GM11168 (cell line): ENCODE results near the gene STRA8.

ENCODE experiments used
- in situ Hi-C: fragments of 300-500 bp; cut with MboI; formaldehyde crosslinking; loops from one replicate; pipeline ENCODE4 v1.12.0; 2022; ENCODE audit warnings: low sequenced_read_pairs; ENCODE audit not compliant: unreplicated experiment

STRA8 gene, protein sequence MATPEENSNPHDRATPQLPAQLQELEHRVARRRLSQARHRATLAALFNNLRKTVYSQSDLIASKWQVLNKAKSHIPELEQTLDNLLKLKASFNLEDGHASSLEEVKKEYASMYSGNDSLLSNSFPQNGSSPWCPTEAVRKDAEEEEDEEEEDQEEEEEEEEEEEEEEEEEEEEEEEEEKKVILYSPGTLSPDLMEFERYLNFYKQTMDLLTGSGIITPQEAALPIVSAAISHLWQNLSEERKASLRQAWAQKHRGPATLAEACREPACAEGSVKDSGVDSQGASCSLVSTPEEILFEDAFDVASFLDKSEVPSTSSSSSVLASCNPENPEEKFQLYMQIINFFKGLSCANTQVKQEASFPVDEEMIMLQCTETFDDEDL

DNA sequence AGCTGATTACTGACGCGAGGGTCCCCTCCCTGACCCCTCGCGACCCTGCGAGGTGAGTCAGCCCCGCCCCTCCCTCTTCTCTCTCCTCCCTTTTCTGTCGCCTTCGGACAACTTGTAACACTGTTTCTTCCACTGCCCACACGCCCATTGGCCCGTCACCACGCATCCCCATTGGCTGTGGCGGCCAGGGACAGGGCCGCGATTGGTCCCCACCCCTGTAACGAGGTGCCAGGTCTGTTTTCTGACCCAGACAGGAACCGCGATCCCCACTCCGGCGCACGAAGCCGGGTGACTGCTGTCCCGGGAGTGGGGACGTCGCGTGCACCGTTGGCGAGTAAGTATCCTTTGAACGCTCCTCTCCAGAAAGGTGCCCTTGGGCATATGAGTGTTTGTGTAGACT, at the start of gene STRA8:
Gene STRA8, plus strand, starts transcription at position 269 of the 400 bp plus-strand sequence. CDS start 6,687 bp downstream, outside the sequence.
- in situ Hi-C loops, result no loop called here

DNA sequence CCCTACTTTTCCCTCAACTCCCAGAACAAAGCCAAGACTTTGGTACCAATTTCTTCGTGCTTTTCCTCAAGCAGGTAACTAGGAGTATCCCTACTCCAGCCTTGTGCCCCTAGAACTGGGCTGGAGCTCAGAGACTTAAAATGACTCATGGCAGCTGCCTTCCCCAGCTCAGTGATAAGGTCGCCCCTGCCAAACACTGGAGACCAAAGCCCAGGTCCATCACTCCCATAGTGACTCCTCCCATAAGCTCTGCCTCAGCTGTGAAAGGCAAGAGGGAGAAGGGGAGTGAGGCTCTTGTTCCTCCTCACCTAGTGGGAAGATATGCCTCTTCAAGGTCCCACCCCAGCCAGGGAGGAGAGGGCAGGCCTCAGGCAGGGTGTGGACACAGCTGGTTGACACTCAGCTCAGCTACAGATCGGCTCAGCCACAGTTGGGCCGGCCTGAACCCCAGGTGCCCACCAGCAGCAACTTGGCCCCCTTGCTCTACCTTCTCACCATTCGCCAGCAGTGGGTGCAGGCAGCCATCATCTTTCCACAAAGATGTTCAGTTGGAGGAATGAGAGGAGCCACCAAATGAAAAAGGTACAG, 49.3 kb upstream of the STRA8 start:
- in situ Hi-C loops, result no loop called here

DNA sequence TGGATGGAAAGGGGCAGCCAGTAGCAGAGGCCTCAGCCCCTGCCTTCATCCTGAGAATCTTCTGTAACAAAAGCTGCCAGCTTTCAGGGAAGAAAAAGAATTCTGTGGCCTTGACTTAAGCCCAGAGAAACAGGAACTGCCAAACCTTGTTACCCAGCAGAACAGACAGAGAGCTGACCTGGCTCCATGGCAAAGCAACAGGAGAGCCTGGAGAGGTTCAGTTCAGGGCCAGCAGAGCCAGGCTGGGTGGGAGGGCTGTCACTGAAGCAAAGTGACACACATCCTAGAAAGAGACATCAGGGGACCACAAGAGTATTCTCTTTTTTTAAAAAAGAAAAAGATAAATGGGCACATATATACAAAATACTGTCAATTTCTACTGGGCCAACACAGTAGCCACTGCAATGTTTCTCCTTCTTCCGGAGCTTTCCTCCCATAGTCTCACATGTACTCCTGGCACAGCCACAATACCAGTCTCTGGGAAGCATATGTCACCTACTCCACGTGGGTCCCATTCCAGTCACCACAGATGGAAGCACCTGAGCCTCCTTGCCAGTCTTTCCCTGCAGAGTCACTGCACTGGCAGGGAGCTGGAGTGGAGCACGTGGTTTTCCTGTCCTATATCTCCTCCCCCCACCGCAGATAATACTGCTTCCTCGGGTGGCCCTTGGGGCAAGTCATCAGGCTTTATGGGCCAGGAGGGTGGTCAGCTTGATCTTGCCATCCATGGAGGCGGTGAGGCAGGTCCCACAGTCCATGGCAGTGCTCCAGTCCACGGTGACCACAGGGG, 48.0 kb upstream of the STRA8 start:
- in situ Hi-C loops, result no loop called here

DNA sequence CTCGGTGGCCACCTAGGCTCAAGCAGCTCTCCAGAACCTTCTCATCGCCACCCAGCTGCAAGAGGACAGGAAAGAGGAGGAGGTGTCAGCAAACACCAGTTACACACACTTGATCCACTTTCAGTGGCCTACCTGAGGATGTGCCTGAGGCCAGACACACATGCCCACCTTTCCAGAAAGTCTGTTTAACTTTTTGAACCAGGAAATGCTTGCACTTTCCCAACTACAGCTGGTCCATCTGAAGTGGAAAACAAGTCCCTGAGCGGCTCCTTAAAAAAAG, 47.4 kb upstream of the STRA8 start:
- in situ Hi-C loops, result no loop called here

DNA sequence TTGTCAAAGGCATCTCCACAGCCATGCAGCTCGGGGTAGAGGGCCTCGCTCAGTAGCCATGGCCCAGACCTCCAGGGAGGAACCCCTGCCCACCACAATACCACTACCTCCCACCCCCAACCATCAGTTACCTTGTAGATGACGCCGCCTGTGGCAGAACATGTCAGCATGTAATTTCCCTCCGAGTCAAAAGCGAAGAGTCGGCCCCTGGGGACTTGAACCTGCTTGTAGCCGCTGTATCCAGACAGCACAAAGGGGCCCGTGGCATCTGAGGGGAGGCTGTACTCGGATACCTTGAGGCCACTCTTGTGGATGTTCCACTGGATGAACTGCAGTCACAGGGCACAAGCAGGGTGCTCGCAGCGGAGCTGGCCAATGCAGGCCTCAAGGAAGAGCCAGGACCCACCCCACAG, 46.8 kb upstream of the STRA8 start:
- in situ Hi-C loops, result no loop called here

DNA sequence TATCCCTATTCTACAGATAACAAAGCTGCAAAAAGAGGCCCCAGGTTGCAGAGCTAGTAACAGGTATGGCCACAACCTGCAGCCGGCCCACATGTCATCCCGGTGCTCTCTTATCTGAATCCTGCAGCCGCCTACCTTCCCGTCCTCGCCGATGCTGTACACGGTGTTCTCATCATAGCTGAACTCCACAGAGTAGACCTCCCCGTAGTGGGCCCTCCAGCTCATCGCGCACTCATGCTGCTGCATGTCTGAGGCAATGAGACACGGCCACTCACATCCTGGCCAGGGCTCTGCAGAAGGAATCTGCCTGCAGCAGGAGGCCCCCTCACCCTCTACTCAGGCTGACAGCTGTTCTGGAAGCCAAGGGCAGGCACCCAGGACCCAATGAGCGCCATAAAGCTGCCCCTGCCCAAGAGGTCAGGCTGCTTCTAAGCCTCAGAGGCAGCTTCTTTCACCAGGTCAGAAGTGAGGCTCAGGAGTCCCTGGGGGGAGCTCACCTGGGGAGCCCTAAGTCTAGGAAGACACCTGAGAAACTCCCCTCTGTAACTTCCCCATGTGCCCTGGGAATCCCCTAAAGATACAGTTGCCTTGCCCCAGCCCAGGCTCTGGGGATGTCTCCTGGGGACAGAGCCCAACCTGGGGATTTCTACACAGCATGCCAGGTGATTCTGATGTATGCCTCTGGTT, 45.2 kb upstream of the STRA8 start:
- in situ Hi-C loops, result no loop called here

DNA sequence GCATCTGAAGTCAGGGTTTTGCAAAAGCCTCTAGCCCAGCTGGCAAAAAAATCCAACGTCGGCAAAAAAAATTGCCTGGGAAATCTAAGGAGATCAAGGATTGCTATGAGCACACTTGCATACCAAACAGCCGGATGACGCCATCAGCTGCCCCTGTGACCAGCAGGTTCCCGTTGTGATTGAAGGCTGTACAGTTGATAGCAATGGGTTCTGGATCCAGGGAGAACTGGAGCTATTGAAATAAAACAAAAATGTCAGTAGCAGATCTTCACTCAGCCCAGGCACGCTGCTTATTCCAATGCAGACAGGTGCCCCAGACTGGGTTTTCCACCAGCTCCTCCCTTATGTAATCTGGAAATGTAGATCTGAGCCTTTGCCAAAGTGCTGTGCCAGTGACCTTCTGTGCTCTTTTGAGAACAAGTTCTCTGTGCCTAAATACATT, 44.4 kb upstream of the STRA8 start:
- in situ Hi-C loops, result no loop called here

DNA sequence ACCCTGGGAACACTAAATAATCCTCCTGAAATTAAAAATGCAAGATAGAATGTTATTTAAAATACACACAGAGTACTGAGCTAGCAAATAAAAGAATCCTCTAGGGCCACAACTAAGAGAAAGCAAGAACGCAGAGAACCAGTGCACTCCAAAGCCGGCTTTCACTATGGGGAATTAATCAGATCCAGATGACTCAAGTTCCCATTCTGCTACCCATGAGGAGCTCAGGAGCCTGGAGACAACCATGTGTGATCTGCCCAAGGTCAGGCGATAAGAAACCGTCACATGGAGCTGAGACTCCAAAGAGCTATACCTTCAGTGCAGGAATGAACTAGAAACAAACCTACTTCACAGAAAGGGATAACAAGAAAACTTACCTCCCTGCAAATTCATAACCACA, 43.7 kb upstream of the STRA8 start:
- in situ Hi-C loops, result no loop called here

DNA sequence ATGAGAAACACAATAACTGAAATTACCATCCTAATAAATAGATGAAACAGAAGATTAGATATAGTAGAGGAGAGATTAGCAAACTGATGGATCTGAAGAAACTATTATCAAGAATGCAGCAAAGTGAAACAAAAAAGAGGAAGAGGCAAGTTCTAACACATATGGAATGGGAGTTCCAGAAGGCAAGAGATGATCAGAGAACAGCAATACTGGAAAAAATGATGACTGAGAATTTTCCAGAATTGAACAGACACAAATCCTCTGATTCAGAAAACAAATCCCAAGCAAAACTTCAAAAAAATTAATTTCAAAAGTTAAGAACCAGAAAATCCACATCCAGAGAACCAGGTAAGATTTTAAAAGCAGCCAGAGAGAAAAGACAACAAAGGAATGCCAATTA, 42.9 kb upstream of the STRA8 start:
- in situ Hi-C loops, result no loop called here

DNA sequence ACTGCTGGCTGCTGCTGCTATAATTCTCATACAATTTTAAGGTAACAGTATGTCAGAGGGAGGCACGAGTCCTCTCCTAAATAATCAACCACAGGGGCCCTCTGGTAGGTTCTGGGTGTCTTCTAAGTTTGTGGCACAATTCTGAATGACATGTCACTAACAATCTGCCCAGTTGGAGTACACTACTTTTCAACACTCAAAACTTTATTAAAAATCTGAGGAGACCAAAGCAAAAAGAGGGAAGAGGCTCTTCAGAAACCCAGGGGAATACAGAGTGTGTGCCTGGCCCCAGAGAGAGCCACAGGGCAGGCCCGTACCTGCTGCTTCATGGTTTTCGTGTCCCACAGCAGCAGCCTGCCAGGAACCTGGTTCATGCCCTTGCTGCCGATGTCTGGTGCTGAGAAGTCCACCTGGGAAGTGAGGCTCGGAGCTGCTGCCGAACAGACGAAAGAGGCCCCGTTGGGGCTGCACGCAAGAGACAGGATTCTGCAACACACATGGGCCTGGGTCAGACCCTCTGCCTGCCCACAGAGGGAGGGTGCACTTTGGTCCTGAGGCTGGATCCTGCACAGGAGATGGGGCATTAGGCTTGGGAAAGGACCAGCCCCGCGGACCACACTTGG, 40.6 kb upstream of the STRA8 start:
- in situ Hi-C loops, result no loop called here

DNA sequence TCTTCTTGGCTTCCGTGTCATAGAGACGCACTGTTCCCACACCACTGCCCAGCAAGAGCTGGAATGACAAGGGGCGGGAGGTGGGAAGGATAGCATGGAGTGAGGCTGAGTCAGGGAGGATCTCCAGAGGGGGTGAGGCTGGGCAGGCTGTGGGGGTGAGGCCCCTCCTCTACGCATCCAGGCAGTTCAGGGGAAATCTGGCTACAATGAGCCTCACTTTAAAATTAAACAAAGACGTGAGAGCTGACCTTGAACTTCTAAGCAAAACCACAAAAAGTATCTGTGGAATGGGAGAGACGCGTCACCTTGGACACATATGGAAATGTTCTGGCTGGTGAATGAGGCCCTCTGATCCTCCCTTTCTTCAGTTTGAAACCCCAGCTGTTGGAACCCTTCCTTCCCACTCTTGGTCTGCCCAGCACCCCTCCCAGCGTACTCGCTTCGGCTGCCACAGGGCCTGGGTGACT, 40.0 kb upstream of the STRA8 start:
- in situ Hi-C loops, result no loop called here

DNA sequence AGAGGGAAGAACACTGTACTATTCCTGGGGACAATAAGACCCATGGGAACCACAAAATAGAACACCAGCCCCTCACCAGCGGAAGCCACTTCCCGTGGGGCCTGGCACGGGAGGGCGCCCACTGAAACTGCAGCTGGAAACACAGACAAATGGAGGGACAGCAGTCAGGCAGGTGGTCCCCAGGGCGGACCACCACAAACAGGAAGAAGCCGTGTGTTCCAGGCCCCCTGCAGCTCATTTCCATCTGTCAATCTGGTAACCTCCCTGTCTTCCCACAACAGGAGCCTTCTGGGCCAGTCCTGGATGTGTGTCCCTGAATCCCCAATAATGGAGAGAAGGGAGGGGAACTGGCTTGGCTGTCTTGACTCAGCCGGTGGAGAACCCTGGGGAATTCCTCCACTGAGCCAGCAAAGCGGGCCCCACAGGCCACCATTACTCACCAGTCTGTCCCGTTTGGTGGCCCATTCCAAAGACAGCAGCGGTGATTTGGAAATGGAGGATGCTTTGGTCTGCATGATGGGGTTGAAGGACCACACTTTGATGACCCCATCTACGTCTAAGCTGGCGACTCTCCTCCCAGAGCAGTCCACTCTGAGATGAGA, 39.0 kb upstream of the STRA8 start:
- in situ Hi-C loops, result no loop called here

DNA sequence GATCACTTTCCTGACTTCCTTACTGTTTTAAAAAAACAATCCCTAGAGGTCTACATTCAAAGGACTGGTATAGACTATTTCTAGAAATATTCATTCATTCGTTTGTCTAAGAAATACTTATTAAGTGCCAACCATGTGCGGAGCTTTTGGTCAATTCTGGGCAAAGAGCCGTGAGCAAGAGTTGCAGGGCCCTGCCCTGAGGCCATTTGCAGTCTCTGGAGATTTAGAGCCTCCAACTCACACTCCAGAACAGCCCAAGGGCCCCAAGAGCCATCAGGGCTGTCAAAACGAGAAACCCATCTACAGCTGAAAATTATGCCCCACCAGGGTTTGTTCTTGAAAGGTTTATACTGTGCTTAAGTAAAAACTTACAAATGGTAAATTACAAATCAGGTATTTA, 38.5 kb upstream of the STRA8 start:
- in situ Hi-C loops, result no loop called here

DNA sequence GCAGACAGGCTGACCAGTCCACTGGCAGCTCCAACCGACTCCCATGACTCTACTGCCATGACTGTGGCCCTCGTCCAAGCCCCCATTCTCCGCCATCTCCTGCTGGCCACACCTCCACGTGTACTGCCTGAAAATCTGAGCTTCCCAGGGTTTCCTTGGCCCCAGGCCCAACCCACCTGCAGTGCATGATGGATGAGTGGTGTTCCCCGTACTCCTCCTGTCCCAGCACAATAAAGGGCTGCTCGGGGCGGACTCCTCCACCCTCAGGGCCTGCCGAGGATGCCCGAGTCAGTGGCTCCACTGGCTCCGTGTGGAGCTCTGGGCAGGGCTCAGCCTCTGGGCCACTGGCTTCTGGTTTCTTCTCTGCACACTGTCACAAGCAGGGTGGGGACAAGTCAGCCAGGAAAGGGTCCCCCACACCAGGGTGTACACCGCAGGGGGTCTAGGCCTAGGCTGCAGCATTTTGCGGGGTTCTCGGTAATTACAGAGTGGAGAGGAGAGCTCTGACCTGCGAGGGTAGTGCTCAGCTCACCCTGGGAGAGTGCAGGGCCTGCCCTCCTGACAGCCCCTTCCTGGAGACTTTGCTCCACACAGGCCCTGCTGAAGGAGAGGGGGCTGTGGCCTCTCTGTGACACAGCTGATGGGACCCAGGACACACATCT, 37.5 kb upstream of the STRA8 start:
- in situ Hi-C loops, result no loop called here

DNA sequence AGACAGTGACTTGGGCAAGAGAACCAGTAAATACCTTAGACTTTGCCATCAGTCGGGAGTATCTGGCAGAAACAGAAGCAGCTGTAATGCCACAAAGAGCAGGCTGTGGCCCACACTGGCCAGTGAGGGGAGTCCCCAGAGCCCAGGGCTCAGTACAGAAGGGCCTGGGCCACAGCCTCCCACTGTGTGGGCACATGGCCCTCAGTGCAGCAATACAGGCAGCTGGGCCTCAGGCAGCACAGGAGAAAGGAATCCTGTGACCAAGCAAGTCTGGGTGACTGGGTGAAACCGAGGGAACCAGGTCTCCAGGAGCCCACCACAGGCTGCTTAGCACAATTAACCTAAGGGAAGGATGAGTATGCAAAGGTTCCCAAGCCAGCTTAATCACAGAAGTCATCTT, 36.3 kb upstream of the STRA8 start:
- in situ Hi-C loops, result no loop called here

DNA sequence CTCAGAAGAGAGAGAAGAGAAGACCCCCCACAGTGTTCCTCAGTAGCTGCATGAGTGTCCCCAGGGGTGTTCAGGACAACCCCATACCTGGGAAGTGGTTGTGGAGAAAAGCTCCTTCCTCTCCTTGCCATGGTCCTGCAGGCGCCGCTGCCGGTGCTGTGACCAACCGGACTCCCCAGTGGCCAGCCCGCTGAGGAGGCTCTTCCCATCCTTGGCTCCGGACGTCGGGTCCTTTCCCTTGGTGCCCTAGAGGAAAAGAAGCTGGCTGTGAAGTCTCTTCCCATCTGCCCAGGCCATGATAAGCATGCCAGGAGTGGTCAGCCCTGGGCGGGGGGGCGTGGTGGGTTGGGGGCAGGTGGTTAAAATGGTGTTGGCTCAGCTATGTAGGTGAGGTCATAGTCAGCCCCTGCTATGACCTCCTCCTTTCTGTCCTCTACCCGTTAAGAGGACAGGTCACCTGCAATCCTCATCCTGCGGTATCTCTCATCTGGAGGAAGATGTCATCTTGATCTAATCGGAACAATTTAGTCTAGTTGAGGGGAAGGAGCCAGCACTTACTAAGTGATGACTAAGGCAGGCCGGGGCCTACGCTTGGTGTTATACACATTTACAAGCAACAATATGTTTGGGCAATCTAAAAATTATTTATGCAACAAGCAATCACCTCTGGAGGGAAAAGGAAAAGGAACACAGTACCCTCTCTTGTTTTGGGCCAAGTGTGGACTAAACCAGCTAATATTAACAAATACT, 35.6 kb upstream of the STRA8 start:
- in situ Hi-C loops, result no loop called here

DNA sequence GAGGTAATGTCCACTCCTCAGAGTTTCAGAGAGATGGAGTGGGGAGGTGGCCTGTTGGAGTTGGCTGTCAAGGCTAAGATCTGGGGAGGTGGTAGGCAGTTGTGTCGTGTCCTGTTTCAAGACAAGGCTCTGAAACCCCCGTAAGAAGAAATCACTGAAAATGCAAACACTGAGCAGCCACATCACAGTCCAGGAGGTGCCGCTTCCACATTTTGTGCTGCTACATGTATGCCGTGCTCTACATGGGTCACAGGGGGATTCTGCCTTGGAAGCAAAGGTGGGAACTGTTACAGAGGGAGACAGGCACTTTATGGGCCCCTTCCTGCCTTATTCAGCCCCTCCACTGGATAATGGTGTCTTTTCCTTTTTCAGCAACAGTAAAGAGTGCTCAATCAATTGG, 34.2 kb upstream of the STRA8 start:
- in situ Hi-C loops, result no loop called here

DNA sequence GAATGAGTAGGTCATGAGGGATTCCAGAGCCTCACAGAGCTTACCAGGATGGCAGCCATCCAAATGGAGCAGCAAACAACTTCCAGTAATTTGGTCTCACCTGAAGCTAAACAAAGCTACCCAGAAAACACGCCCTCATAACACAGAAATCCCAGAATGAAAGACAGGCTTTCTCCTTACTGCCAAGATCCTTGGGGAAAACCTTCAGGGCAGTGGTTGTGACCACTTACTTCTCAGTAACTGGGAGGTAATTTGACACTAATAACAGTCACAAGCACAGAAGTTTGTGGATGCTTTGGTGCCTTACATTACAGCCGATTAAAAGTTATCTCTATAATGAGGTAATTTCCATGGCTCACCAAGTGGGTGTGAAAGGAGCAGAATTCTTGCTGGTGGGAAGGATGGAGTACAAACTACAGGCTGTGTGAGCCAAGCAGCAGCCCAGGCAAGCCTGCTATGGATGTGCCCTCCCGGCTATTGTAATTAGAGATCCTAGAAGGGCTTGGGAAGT, 32.8 kb upstream of the STRA8 start:
- in situ Hi-C loops, result no loop called here

DNA sequence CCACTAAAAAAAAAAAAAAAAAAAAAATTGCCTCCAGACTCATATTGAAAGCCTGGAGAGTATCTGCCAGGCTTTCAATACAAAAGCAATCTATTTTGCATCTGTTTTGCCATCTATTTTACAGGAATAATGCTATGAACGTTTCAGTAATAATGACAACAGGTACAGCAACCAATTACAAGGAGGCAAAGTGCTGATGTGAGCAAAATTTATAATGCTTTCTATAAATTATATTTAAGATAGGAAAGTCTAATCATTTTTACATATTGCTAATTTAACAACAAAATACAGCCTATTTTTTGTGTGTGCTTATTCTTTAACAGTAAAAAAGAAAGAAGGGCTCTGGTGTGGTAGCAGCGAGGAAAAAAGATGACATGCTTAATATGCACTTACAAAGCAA, 32.3 kb upstream of the STRA8 start:
- in situ Hi-C loops, result no loop called here
